ENCODE results near the gene MTX2.

- TF ChIP-seq POLR2A (IDR thresholded peaks at IDR 0.05) (no peak), CTCF (IDR thresholded peaks at IDR 0.05) (no peak)
These were observed 35.1 kb upstream of the MTX2 start for GRCh38 chr2:176234156-176234555.
